Body of pancreas (tissue), 4 donors: ENCODE data around the gene ENTPD6.

ENCODE experiments used
- CTCF ChIP-seq, 7 experiments: fragments of 450-650 bp in 4 of 7; fragments of 200-600 bp in 3 of 7; sonication (generic) in 3 of 7; IDR thresholded peaks; one replicate each; pipeline ENCODE4 v1.5.1; 2016 to 2019; ENCODE audit warnings: antibody characterized with exemption in 7 of 7
- POLR2A ChIP-seq, 3 donors: fragments of 450-650 bp; IDR thresholded peaks; one replicate each; pipeline ENCODE4 v1.6.1; 2016; ENCODE audit warnings: antibody characterized with exemption in 3 of 3, mild to moderate bottlenecking in 2 of 3

GRCh38 chr20:25198663-25199383 is 3.3 kb downstream of the ENTPD6 start:
- TF ChIP-seq POLR2A (IDR thresholded peaks at IDR 0.05), result no peak
- TF ChIP-seq CTCF (IDR thresholded peaks at IDR 0.05), result no peak
